ENCODE results near the gene KIAA0408.

Gene KIAA0408

GRCh38 chr6:127459231-127459641 lies at the start of gene KIAA0408:
Gene KIAA0408, minus strand, starts transcription at chr6:127459389. Its CDS starts 5,408 bp downstream, at chr6:127453981.
- no peak for DNase-seq (ENCODE audit: low read depth in 2 of 2, low spot score in 1 of 2)

DNA sequence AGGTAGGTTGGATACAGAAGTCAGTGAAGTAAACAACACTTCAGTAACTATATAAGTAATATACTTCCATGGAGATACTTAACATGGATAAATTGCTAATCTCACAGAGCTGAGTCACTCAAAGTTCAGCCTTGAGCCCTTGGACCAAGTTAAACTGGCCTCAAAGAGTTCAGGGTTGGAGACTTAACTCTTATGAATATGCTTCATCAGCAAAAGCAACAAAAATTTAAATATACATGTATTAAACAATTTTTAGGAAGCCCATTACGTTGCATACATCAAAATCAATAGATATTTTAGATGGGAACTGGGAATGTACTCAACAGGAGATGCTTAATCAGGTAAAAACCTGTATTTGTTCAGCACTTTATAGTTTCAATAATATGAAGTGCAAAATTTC lies 47.7 kb upstream of the KIAA0408 start:
- no peak for DNase-seq (ENCODE audit: low read depth in 2 of 2, low spot score in 1 of 2)

DNA sequence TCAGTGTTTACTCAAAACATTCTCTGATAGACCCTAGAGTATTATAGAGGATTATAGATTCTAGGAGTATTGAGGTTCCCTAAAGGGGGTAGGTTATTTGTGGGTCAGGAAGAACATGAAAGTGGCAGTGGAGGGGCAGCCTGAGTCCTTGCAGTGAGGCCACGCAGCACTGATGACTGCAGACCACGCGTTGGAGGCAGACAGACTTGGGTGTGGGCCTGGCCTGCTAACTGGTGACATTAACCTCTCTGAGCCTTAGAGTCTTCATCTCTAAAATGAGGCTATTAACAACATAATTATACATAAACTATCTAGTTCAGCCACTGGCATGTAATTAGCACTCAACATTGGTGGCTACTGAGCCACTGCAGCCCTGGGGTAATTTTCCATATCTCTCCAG lies 43.8 kb upstream of the KIAA0408 start:
- DNase-seq (ENCODE audit: low read depth in 2 of 2, low spot score in 1 of 2) = no peak

- no peak for DNase-seq (ENCODE audit: low read depth in 2 of 2, low spot score in 1 of 2)
These were observed 38.2 kb upstream of the KIAA0408 start for GRCh38 chr6:127497410-127497809.

DNA sequence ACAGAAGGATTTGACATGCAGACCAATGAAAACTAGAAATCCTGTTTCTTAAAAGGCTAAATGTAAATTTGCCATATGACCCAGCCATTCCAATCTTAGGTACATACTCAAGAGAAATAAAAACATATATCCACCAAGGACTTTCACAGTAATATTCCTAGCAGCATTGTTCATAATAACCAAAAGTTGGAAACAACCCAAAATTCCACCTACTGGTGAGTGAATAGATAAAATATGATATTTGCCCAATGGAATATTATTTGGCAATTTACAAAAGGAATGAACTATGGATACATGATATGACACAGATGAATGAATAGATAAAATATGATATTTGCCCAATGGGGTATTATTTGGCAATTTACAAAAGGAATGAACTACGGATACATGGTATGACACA lies 37.3 kb upstream of the KIAA0408 start:
- no peak for DNase-seq (ENCODE audit: low read depth in 2 of 2, low spot score in 1 of 2)

DNA sequence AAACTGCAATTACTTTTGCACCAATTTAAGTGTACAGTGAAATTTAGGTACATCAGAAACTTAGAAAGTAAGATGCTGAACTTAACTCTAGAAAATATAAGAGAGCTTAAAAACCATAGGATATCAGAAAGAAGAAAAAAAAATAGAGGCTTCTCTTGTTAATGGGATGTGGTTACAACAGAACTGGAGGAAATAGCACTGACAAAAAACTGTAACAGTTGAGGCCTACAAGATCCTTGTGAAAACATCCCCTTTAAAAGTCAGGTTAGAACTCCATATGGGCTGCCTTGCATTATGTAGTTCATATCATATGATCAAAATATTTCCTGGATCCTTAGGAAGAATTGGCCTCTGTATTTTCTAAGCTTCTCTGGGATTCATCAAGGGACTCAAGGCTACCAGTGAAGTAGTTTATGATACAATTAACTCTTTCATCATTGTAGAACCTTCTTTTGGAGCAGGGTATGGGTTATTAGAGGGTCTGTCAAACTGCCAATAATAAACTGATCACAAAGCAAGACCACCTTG lies 35.1 kb upstream of the KIAA0408 start:
- no peak for DNase-seq (ENCODE audit: low read depth in 2 of 2, low spot score in 1 of 2)

DNA sequence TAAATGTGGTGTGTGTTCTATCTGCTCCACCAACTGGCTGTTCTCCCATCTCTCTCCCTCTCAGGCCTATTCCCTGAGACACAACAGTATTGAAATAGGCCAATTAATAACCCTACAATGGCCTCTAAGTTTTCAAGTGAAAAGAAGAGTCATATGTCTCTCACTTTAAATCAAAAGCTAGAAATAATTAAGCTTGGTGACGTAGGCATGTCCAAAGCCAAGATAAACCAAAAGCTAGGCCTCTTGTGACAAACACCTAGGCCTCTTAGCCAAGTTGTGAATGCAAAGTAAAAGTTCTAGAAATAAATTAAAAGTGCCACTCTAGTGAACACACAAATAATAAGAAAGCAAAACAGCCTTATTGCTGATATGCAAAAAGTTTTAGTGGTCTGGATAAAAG lies 30.1 kb upstream of the KIAA0408 start:
- no peak for DNase-seq (ENCODE audit: low read depth in 2 of 2, low spot score in 1 of 2)

GRCh38 chr6:127486934-127487333 lies 27.7 kb upstream of the KIAA0408 start:
- no peak for DNase-seq (ENCODE audit: low read depth in 2 of 2, low spot score in 1 of 2)

- no peak for DNase-seq (ENCODE audit: low read depth in 2 of 2, low spot score in 1 of 2)
These were observed 25.1 kb upstream of the KIAA0408 start for GRCh38 chr6:127484212-127484863.

DNA sequence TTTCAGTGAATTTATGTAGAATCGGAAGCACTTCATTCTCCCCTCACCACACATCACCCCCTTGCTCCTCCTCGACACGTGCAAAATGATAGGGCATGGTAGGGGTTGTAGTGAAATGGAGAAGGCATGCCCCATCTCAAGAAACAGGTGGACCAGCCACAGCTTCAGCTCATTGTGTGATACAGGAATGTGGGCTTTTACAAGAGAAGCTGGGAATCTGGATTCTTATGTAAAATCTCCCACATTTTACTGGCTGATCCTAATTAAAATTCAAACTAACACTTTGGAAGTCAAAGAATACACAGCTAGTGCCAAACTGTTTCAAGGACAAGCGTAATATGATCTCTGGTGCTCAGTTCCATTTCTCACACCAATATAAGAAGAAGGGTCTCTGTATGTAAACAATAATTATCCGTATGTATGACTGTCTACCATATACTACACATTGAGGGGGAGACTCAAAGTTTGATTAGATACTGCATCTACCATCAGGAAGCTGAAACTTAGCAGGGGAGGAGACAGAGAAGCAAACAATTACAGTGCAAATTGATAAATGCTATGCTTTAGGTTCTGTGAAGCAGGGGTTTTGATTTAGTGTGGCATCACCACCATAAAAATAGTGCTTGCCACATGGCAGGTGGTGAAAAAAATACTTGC lies 24.3 kb upstream of the KIAA0408 start:
- no peak for DNase-seq (ENCODE audit: low read depth in 2 of 2, low spot score in 1 of 2)

- DNase-seq (ENCODE audit: low read depth in 2 of 2, low spot score in 1 of 2) = no peak
These were observed 23.1 kb upstream of the KIAA0408 start for GRCh38 chr6:127482325-127482724.

GRCh38 chr6:127481628-127482027 lies 22.4 kb upstream of the KIAA0408 start:
- DNase-seq (ENCODE audit: low read depth in 2 of 2, low spot score in 1 of 2) = no peak

DNA sequence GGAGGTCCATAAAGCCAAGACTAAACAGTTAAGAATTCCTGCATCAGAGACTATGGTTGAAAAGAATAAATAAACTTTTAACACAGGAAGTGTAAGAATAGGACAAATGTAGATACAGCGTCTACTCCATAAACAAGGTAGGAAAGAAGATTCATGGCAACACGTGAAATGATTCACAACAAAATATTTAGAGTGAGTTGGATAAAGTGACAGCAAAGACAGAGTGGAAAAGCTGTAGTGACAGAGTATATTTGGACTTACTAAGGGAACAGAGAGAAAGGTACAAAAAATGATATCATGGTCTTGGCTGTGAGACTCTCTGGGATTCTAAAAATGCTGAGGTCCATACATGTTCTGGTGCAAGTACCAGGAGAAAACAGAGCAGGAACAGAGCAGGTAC lies 21.9 kb upstream of the KIAA0408 start:
- no peak for DNase-seq (ENCODE audit: low read depth in 2 of 2, low spot score in 1 of 2)

DNA sequence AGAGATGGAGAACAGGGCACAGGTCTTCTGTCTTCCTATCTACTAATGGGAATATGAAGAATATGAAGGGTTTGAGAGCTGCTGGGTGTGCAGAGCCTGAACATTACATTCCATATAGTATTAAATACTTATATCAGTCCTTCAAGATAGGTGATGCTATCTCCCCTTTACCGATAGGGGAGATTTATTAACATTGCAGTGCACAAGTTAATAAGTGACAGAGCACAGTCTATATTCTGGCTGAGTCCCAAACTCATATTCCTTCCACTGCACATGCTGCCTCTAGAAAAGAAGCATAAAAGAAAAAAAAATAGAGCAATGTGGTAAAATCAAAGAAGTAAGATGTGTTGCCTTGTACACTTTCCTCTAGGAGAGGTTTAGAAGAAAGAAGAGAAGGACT lies 18.5 kb upstream of the KIAA0408 start:
- no peak for DNase-seq (ENCODE audit: low read depth in 2 of 2, low spot score in 1 of 2)

DNA sequence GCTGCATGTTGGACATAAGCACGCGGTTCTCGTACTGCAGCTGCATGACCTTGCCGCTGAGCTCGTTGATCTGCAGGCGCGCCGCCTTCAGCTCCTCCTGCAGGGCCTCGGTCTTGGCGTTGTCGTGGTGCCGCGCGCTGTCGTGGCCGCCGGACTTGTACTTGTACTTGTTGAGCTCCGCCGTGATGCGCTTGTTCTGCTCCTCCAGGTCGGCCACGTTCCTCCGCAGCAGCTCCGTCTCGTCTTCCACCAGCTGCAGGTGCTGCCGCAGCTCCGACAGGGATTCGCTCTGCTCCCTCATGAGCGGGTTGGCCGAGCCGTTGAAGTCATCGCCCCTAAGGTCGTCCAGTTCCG lies 16.6 kb upstream of the KIAA0408 start:
- DNase-seq (ENCODE audit: low read depth in 2 of 2, low spot score in 1 of 2) = no peak

GRCh38 chr6:127475135-127475822 lies 16.1 kb upstream of the KIAA0408 start:
- no peak for DNase-seq (ENCODE audit: low read depth in 2 of 2, low spot score in 1 of 2)

DNA sequence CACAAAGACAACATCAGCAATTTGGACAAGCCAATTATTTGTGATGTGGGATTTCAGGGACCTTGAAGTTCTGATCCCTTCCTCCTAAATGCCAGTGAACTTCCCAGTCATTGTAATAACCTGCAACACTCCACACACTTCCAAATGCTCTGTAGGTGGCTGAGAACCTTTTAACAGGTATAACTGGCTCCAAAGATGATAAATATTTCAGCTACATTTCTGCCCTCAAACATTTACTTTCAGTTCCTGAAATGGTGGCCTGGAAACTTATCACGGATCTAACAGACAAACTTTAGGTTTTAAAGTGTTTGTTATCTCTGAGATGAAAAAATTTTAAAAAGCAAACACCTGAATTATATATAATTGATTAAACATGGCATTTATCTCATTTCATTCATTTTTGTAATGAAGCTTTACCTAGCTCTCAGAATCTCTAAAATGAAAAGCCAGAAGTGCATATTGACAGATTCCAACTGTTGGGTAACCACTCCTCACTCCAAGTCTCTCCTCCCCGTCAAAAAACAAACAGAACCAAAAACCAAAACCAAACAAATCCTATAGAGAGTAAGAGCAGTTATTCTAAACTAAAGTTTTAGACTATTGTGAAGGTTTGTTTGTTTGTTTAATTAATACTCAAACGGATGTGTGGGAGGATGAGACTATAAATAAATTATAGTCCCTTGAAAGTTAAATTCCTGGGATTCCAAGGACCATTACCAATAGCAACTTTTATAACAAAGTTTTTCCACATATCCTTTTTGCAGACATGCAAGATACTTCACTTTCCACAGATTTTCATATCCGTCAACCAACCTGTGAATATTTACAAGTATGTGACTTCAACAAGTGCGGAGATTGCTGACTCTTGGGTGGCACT lies 12.4 kb upstream of the KIAA0408 start:
- no peak for DNase-seq (ENCODE audit: low read depth in 2 of 2, low spot score in 1 of 2)

DNA sequence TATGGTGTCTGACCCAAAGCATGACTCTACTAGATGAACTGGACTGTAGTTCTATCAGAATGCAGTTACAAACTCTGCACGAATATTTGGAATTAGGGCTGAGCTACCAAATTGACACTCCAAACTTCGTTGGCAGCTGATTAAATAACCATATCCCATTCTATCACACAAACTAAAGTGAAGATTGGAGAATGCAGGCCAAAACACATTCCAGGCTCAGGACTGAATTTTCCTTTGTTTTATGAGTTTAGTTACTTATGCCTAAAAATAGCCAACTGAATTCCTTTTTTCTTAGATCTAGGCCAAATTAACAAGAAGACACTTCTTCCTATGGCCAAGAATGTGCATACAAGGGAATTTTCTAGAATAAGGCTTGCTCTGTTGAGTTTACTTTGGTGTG lies 9.7 kb upstream of the KIAA0408 start:
- DNase-seq (ENCODE audit: low read depth in 2 of 2, low spot score in 1 of 2) = no peak

- no peak for DNase-seq (ENCODE audit: low read depth in 2 of 2, low spot score in 1 of 2)
These were observed 7.2 kb upstream of the KIAA0408 start for GRCh38 chr6:127466416-127466815.

DNA sequence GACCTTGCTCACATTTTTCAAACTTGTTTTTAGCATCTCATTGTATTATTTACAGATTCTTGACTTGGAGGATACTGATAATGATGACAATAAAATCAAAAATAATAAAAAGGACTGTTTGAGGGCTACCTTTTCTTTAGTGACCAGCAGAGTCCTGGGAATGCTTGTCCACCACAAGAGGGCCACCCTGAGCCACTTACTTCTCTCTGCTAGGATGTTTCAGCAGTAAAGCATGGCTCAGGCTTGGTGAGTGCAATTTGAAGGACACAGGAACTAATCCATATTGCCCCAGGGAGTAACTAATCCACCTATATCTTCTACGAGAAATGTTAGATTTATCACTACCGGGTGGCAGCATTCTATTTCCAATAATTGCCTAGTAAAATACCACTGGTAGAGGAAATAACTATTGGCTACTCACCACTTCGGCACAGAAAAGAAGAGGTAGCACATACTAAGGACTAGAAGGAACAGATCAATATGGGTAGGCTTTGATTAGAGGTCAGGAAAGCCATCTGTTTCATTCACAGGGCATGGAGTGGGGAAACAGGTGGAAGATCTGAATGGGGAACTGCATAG lies 5.8 kb upstream of the KIAA0408 start:
- peak; percentile 1 to 21 for DNase-seq (ENCODE audit: low read depth in 2 of 2, low spot score in 1 of 2)
